RKO (cell line): Measurements from ENCODE around the gene PRELID3B.

Experiments used
- DNase-seq: peaks from one replicate; pipeline ENCODE4 v3.0.0-alpha.2; 2016; ENCODE audit warnings: low spot score

PRELID3B gene

GRCh38 chr20:59042151-59042795, at the start of gene PRELID3B:
Gene PRELID3B, minus strand, starts transcription at chr20:59042786. Its CDS starts 56 bp downstream, at chr20:59042730.
- DNase-seq, result peak; percentile 65

GRCh38 chr20:59087829-59088433, 45.3 kb upstream of the PRELID3B start:
- DNase-seq, result peak; percentile 76

GRCh38 chr20:59086923-59087322, 44.3 kb upstream of the PRELID3B start:
- no peak for DNase-seq

DNA sequence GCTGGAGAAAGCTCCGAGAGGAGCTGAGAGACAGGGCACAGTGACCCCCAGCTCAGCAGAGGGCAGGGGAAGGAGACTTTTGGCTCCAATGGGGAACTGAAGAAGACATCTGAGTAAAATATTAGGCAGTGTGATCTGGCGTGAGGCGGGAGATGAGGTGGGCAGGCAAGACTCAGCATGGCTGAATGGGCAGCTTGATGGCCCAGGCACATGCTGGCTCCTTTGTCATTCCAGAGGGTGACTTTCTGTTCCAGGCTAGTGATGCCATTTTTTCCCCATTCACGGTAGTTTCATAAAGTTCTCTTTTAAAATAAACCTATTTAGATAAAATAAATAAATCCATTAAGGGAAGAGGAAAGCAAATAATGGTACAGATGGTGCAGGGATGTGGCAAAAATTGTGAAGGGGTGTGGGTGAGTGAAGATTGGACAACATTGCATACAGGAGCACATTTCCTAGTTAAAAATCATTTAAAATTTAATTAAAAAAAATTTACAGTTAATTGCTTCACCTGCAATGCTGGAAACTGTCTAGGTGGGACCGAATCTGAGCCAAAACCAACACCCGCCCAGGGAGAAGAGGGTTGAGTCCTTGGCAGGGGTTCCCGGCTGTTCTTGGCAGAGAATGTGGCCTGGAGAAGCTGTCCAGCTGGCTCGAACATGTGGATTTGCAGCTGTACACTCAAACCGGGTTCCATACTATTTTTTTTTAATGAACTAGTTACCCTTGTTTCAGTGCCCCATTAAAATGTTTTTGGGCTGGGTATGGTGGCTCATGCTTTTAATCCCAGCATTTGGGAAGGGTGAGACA, 41.7 kb upstream of the PRELID3B start:
- no peak for DNase-seq

GRCh38 chr20:59082981-59083380, 40.4 kb upstream of the PRELID3B start:
- DNase-seq, result no peak

GRCh38 chr20:59082077-59082740, 39.6 kb upstream of the PRELID3B start:
- peak; percentile 64 for DNase-seq

- no peak for DNase-seq
Observed at GRCh38 chr20:59081036-59081435, 38.5 kb upstream of the PRELID3B start.

DNA sequence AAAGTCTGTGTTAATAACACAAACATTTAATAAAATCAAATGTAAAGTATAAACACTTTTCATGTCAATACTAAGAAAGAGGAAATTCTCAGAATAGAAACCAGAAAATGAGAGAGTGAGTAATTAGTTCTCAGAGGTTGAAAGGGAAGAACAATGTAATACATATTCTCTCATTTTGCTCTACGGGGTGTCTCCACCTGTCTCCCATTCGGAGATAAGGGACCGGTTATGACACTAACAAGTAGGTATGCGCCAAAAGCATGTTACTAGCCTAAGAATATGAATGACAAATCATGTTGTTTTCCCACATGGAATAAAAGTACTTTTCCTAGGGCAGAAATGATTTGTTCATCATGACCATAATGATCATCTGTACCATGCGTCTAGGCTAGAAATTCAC, 35.6 kb upstream of the PRELID3B start:
- DNase-seq, result no peak

GRCh38 chr20:59077705-59078104, 35.1 kb upstream of the PRELID3B start:
- DNase-seq, result no peak

GRCh38 chr20:59075934-59076508, 33.4 kb upstream of the PRELID3B start:
- DNase-seq, result no peak

- DNase-seq, result peak; percentile 43
Observed at GRCh38 chr20:59074456-59074855, 31.9 kb upstream of the PRELID3B start.

DNA sequence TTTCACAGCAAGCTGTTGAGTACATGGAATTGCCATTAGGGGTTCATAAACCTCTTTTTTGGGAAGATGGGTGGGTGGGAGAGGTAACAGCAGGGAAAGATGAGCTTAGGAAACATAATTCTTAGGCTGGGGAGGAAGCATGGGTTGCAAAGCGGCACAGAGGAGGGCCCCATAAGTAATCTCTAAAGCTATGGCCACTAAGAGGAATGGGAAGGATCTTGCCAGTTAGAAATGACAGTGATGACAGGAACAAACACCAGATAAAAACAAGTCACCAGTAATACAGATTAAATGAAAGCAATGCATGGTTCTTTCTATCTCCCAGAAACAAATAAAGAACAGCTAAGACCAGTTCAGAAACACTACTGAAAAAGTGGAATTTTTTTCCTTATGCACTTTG, 31.0 kb upstream of the PRELID3B start:
- DNase-seq, result no peak

GRCh38 chr20:59071216-59071615, 28.6 kb upstream of the PRELID3B start:
- no peak for DNase-seq

DNA sequence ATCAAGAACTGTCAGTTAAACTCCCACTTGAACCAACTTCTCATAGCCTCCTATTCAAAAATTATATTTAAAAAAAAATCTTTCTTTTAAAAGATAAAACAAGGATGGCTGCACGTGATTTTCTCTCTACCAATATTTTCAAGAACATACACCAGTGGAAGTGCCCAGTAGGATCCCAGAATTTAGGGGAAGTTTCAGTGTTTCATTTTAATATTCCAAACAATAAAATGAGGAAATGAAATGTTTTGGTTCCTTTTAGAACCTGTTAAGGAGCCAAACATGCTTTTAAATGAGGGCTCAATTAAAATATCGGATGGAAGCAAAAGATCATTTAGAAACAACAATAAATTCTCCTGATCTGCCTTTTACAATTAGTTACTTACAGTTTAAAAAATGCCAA, 26.4 kb upstream of the PRELID3B start:
- no peak for DNase-seq

GRCh38 chr20:59068534-59068933, 25.9 kb upstream of the PRELID3B start:
- no peak for DNase-seq

- DNase-seq, result no peak
Observed at GRCh38 chr20:59064214-59064722, 21.7 kb upstream of the PRELID3B start.

DNA sequence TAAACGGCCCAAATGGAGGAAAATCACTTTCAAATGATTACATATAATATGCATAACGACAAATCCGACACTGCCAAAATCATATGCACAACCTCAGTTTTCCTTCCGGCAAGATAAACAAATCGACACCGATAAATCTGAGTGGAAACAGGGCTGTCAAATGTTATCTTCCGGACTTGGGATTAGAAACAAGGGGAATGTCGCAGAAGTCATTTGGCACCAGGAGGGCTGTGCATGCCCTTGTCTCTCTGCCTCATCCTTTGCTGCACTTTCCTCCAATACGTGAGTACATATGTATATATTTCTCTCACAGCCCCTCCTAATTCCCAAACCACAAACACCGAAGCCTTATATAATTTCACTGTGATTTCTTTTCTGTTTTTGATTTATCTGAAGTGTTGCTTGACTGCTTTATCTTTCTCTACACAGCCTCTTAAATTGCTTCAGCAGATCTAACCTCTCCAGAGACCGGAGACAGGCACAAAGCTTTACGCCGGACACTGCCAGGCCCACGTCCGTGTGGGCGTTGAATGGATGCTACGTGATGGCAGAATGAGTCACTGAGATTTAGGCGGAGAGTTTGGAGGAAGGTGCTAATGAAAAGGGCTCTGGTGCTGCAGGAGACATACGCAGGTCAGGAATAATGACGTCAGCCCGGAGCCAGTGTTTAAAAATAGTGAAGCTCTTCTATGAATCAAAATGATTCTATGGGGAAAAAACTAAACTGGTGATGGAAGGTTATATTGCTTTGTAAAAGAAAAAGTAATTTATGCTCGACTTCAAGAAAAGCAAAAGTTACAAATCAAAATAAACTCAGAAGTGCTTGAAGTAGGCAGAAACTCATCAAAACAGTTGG, 21.0 kb upstream of the PRELID3B start:
- peak; percentile 86 for DNase-seq

DNA sequence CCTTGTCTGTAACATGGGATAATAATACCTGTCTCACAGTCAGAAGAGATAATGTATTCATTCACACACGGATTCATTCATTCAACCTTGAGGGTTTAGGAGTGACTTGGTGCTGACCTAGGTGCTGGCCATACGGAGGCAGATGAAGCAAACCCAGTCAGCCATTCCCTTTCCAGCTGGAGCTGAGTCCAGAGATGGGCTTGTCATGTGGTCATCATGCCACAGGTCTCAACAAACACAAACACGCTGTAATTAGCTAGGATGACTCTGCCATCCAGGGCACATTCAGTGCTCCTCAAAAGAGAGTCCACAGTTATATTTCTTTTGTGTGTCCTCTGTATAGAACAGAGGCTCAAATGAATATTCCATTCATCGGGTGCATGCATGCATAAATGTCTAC, 19.5 kb upstream of the PRELID3B start:
- DNase-seq, result no peak

DNA sequence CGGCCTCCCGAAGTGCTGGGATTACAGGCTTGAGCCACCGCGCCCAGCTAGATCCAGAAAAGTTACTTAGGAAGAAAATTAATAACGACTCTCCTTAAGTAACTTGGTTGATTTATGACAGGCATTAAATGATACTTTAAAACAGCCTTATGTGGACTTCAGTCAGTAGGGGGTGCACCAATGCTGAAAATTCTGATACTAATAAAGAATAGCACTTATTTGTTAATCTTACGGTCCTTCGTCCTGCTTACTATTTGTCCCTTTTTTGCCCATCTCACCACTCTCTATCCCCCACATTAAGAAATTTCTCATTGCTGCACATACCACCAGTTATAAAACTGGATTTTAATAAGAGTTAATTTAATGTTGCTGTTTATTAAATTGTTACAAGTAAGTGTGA, 12.7 kb upstream of the PRELID3B start:
- DNase-seq, result peak; percentile 50

DNA sequence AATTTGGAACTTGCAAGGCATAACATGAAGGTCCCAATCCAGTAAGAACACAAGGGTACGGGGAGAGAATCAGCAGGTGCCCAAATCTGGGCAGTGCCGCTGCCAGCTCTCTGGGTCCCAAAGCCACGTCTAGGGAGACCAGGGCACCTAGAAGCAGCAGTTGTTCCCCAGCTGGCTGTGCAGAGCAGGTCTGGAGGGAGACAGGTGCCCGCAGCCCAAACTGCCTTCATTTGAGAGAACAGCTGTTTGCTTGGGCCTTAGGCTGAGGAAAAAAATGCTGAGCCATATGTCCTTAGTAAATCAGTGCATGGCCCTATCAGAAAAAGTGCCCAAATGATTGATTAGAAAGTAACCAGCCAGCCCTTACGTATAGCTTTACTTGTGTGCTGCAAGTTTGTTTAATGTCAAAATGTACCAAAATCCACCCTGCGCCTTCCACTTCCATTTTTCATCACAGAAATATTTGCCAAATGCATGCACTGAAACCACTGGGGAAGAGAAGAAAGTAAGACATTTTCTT, 9.1 kb upstream of the PRELID3B start:
- DNase-seq, result no peak

- DNase-seq, result no peak
Observed at GRCh38 chr20:59050437-59050836, 7.9 kb upstream of the PRELID3B start.
